GM10266 (cell line): ENCODE results near the gene NELL1.

Source experiments
- DNase-seq: peaks from one replicate; pipeline ENCODE4 v3.0.0; 2012; ENCODE audit errors: extremely low spot score
- CTCF ChIP-seq: IDR thresholded peaks from 2 replicates; pipeline ENCODE4 v1.5.1; 2012; ENCODE audit warnings: mild to moderate bottlenecking, low read depth; ENCODE audit not compliant: control insufficient read depth, insufficient read depth; ENCODE audit errors: missing control alignments

NELL1 gene

GRCh38 chr11:20668844-20669819, at the start of gene NELL1:
NELL1 (plus strand) TSS chr11:20669586.
- no peak for DNase-seq
- no peak for TF ChIP-seq CTCF

- no peak for TF ChIP-seq CTCF
Observed at GRCh38 chr11:20620988-20621387, 48.4 kb upstream of the NELL1 start.

GRCh38 chr11:20621679-20622078, 47.7 kb upstream of the NELL1 start:
- TF ChIP-seq CTCF, result no peak
- no peak for DNase-seq

More at GRCh38 chr11:20620988-20621387, 48.4 kb upstream of the NELL1 start:
- DNase-seq, result no peak

DNA sequence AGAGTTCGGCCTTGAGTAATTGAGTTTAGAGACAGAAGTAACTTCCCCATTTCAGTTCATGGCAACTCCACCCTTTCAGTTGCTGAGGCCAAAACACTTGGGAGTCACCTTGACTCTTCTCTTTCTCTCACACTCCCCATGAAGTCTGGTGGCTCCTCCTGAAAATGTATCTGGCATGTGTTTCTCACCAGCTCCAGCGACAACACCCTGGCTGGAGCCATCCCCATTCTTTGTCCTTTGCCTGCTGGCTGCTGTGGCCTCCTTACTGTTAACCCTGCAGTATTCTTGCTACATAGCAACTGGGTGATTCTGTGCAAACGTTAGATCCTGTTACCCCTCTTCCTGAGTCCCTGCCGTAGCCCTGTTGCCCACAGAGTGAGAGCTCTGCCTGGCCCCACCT, 46.1 kb upstream of the NELL1 start:
- no peak for DNase-seq
- TF ChIP-seq CTCF, result no peak

- no peak for TF ChIP-seq CTCF
- DNase-seq, result no peak
Observed at GRCh38 chr11:20626279-20626678, 43.1 kb upstream of the NELL1 start.

DNA sequence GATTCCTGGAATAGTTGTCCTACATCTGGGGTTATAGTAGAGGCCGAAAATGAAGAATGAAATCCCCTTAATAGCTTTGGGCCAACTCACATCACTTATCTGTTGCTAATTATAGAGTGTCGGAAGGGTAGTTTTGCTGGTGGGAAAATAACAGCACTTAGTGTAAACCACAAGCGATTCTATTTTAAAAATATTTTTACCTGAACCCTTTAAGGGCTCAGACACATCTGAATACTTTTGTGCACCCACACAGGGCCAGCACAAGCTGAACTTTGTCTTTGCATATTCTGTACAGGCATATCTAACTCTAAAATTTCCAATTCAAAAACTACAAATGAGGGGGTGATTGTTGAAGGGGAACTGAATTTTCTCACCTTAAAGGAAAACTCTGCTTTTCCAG, 42.4 kb upstream of the NELL1 start:
- no peak for TF ChIP-seq CTCF
- DNase-seq, result no peak

- DNase-seq, result no peak
- TF ChIP-seq CTCF, result no peak
Observed at GRCh38 chr11:20627701-20628100, 41.7 kb upstream of the NELL1 start.
